Fibroblast of lung (primary cell): ENCODE measurements around the gene KANTR. TPM values are rescaled to one million over a fixed set of nuclear protein-coding genes. Genes with fewer than 3 reads are reported as not detected.

Source experiments
- DNase-seq, 2 donors: peaks; one replicate each; pipeline versions ENCODE4 v3.0.0 to v3.0.0-alpha.2; 2010; ENCODE audit warnings: low read depth in 2 of 2
- H2AFZ ChIP-seq: 2 replicates; pipeline ENCODE4 v1.5.1; 2012; ENCODE audit warnings: low read length, control low read depth, inconsistent platforms
- H3K27ac ChIP-seq: 2 replicates; pipeline ENCODE4 v1.5.1; 2011; ENCODE audit warnings: low read length, control low read depth; ENCODE audit not compliant: insufficient read depth
- H3K27me3 ChIP-seq: 2 replicates; pipeline ENCODE4 v1.5.1; 2011; ENCODE audit warnings: mild to moderate bottlenecking, low read length; ENCODE audit not compliant: control insufficient read depth, insufficient read depth
- H3K36me3 ChIP-seq: 2 replicates; pipeline ENCODE4 v1.5.1; 2011; ENCODE audit warnings: low read length; ENCODE audit not compliant: control insufficient read depth, insufficient read depth
- H3K4me1 ChIP-seq: 2 replicates; pipeline ENCODE4 v1.5.1; 2011; ENCODE audit warnings: low read length; ENCODE audit not compliant: control insufficient read depth, insufficient read depth; ENCODE audit errors: extremely low read depth
- H3K4me2 ChIP-seq: 2 replicates; pipeline ENCODE4 v1.5.1; 2011; ENCODE audit warnings: low read length, control low read depth; ENCODE audit not compliant: insufficient read depth; ENCODE audit errors: extremely low read depth
- H3K4me3 ChIP-seq, 4 experiments: fragments of 200-600 bp in 1 of 4; sonication (generic) in 1 of 4; replicated peaks in 1 of 4; 2 replicates each; pipeline ENCODE4 v1.5.1; 2011 to 2016; ENCODE audit warnings: low read length in 4 of 4, low read depth in 3 of 4, mild to moderate bottlenecking in 3 of 4, control low read depth in 2 of 4, inconsistent platforms in 1 of 4, mixed read lengths in 1 of 4; ENCODE audit not compliant: insufficient read depth in 1 of 4; ENCODE audit errors: control extremely low read depth in 1 of 4
- H3K79me2 ChIP-seq: 2 replicates; pipeline ENCODE4 v1.5.1; 2012; ENCODE audit warnings: mild to moderate bottlenecking, low read length, inconsistent platforms; ENCODE audit not compliant: control insufficient read depth, insufficient read depth
- H3K9ac ChIP-seq: 2 replicates; pipeline ENCODE4 v1.5.1; 2011; ENCODE audit warnings: mild to moderate bottlenecking, low read length, control low read depth; ENCODE audit not compliant: insufficient read depth
- H3K9me3 ChIP-seq: 2 replicates; pipeline ENCODE4 v1.5.1; 2012; ENCODE audit warnings: low read depth, low read length; ENCODE audit not compliant: control insufficient read depth, insufficient read depth
- H4K20me1 ChIP-seq: 2 replicates; pipeline ENCODE4 v1.5.1; 2011; ENCODE audit warnings: low read length; ENCODE audit not compliant: control insufficient read depth, insufficient read depth; ENCODE audit errors: extremely low read depth
- CTCF ChIP-seq, 2 donors: IDR thresholded peaks in 1 of 2; conservative IDR thresholded peaks in 1 of 2; 1 replicate in 1 of 2; 2 replicates in 1 of 2; pipeline ENCODE4 v1.5.1; 2011 to 2012; ENCODE audit warnings: low read length in 2 of 2, control low read depth in 1 of 2, inconsistent platforms in 1 of 2, low read depth in 1 of 2, mild to moderate bottlenecking in 1 of 2
- EZH2 ChIP-seq: IDR thresholded peaks from 2 replicates; pipeline ENCODE4 v1.5.1; 2012; ENCODE audit warnings: low read length, control low read depth, mild to moderate bottlenecking; ENCODE audit errors: missing control alignments
- polyA plus RNA-seq, 2 donors: library from polyadenylated mRNA; depleted of rRNA in 1 of 2; stranded (reverse) in 1 of 2; unstranded in 1 of 2; fragments of >200 nt; gene quantifications; 2 replicates each; pipeline ENCODE4 v1.2.1, GENCODE V29; 2011 to 2012; ENCODE audit warnings: missing spikeins in 1 of 2
- total RNA-seq: library from RNA; depleted of rRNA; stranded (reverse); fragments of >200 nt; gene quantifications from 2 replicates; pipeline ENCODE4 v1.2.1, GENCODE V29; 2014

The KANTR gene
- total and polyA plus RNA-seq, 2 donors (not counting 1 experiment from before 2014, with no cell fraction given) = 2.4 to 7.1 TPM

DNA sequence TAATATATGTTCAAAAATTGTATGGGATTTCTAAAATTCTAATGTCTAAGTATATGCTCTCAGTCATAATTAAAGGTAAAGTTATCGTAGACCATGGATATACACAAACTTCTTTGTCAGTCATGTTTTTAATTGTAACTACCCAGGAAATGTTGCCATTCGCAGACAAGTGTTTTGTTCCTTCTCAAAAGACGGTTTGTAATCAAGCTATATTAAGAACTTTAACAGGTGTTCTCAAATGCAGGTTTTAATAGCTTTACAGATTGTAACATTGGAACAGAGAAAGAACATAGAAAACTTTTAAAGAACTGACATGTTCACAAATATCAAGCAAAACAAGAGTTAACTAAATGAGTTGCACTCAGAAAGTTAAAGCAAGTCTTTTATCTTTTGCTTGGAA, 72.2 kb downstream of the KANTR start:
- Histone ChIP-seq H3K9ac (no peak overlapping the region), H3K36me3 (no peaks in the 10 kb centered on the region), H2AFZ (no peak overlapping the region), H3K79me2 (no peaks in the 10 kb centered on the region), H3K4me1 (no peaks in the 10 kb centered on the region), H3K27me3 (no peaks in the 10 kb centered on the region), H3K9me3 (no peaks in the 10 kb centered on the region), H3K27ac (no peak overlapping the region), H4K20me1 (no peaks in the 10 kb centered on the region), H3K4me3 (no peak overlapping the region), H3K4me2 (no peak overlapping the region)
- DNase-seq = no peak
- no peak for TF ChIP-seq CTCF (conservative IDR thresholded peaks at IDR 0.05 in 1 of 2, IDR thresholded peaks at IDR 0.05 in 1 of 2; ENCODE audit: low read depth in 1 of 2, low read length in 2 of 2)
- TF ChIP-seq EZH2 = no peak

DNA sequence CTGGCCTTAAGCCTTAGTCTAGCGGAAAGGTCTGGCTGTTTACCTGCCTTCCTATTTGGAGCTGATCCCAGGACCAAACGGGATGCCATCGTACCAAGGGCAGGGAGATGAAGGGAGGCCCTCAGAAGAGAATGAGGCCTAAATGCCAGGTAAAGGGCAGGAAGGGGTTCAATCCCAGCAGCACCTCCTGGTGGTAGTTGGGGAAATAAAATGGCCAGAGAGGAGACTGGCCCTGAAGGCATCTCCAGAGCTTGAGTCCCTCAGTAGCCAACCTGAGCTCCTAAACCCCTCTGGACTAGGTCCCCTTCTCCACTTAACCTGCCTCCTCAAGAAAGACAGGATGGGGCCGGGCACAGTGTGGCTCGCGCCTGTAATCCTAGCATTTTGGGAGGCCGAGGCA, 77.4 kb downstream of the KANTR start:
- no peaks in the 10 kb centered on the region for H3K9me3 ChIP-seq
- H4K20me1 ChIP-seq = no peaks in the 10 kb centered on the region
- no peak for TF ChIP-seq EZH2
- TF ChIP-seq CTCF (conservative IDR thresholded peaks at IDR 0.05 in 1 of 2, IDR thresholded peaks at IDR 0.05 in 1 of 2; ENCODE audit: low read depth in 1 of 2, low read length in 2 of 2) = no peak
- H3K9ac ChIP-seq = no peak overlapping the region
- no peak overlapping the region for H3K27ac ChIP-seq
- no peak overlapping the region for H3K4me2 ChIP-seq
- no peak overlapping the region for H2AFZ ChIP-seq
- no peaks in the 10 kb centered on the region for H3K4me1 ChIP-seq
- no peak overlapping the region for H3K4me3 ChIP-seq
- H3K36me3 ChIP-seq = no peaks in the 10 kb centered on the region
- H3K79me2 ChIP-seq = no peaks in the 10 kb centered on the region
- H3K27me3 ChIP-seq = no peaks in the 10 kb centered on the region
- no peak for DNase-seq

Other genes starting within 250 kb of the KANTR start
- gene XAGE3, start 226.1 kb upstream of the KANTR start, total RNA-seq = not detected in 2 replicates
- gene XAGE3, start 226.1 kb upstream of the KANTR start, polyA plus RNA-seq = not detected in 2 replicates
- 6.2 and 12.6 TPM in 2 replicates for gene FAM156B, start 196.8 kb upstream of the KANTR start, total RNA-seq
- 11.0 and 11.4 TPM in 2 replicates for gene FAM156B, start 196.8 kb upstream of the KANTR start, polyA plus RNA-seq
- gene FAM156A, start 135.6 kb upstream of the KANTR start, total RNA-seq = 7.6 and 10.3 TPM in 2 replicates
- 15.3 and 18.8 TPM in 2 replicates for gene FAM156A, start 135.6 kb upstream of the KANTR start, polyA plus RNA-seq
- 2.3 and 5.6 TPM in 2 replicates for gene GPR173, start 45.4 kb upstream of the KANTR start, total RNA-seq
- gene GPR173, start 45.4 kb upstream of the KANTR start, polyA plus RNA-seq = 3.9 and 4.0 TPM in 2 replicates
- gene TSPYL2, start 11.8 kb upstream of the KANTR start, total RNA-seq = 9.2 and 10.2 TPM in 2 replicates
- gene TSPYL2, start 11.8 kb upstream of the KANTR start, polyA plus RNA-seq = 14.6 and 21.0 TPM in 2 replicates
- 65.5 and 83.6 TPM in 2 replicates for gene KDM5C, start 131.1 kb downstream of the KANTR start, total RNA-seq
- 30.5 and 49.2 TPM in 2 replicates for gene KDM5C, start 131.1 kb downstream of the KANTR start, polyA plus RNA-seq
- 3.6 and 9.9 TPM in 2 replicates for gene IQSEC2, start 187.4 kb downstream of the KANTR start, total RNA-seq
- 5.9 and 7.4 TPM in 2 replicates for gene IQSEC2, start 187.4 kb downstream of the KANTR start, polyA plus RNA-seq